Measurements from ENCODE around the gene MLIP. TPM values are rescaled to one million over a fixed set of nuclear protein-coding genes. Genes with fewer than 3 reads are reported as not detected.
"Not testable (repeated sequence)": the region's sequence is repeated elsewhere in the genome, so short reads cannot be mapped to it uniquely, and the experiment has no call there.

The MLIP gene
- total and polyA plus RNA-seq, 4 donors, result 1.5 to 2.6 (median 2.2) TPM; not detected in 1

DNA sequence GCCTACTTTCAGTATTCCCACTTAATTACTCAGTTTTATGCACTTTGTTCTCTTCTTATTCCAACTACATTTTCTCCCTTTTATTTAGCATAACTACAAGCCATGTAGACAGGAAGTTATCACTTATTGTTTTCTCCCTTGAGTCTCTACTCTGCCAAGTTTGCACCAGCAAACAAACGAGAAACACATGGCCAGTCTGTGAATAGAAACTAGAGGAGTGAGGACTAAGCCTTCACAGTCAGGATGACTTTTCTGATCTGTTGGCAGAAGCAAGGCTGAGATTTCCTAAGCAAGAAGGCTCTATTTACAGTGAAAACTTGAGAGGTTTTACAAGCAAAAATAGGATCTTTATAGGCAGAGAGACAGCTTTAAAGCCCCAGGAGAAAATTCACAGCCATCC lies 127.2 kb downstream of the MLIP start:
- DNase-seq, result no peak
- H3K27ac ChIP-seq (ENCODE audit: low read depth in 1 of 2, low read length in 2 of 2), result no peak overlapping the region
- no peaks in the 10 kb centered on the region for H3K9me3 ChIP-seq (ENCODE audit: control insufficient read depth, low read length)
- no peaks in the 10 kb centered on the region for H3K27me3 ChIP-seq (ENCODE audit: control insufficient read depth in 1 of 2, insufficient read depth in 2 of 2, low read length in 1 of 2)
- H3K4me3 ChIP-seq (ENCODE audit: low read length in 2 of 2), result no peak overlapping the region
- 2 to 3% methylated on average over 1 of the region's 1 CpG for WGBS, 2 donors
- no peaks in the 10 kb centered on the region for H3K36me3 ChIP-seq (ENCODE audit: control insufficient read depth in 1 of 2, insufficient read depth in 2 of 2, low read length in 1 of 2)
- ATAC-seq (ENCODE audit: low FRiP score), result no peak
- H3K4me1 ChIP-seq (ENCODE audit: control insufficient read depth in 1 of 2, insufficient read depth in 2 of 2, low read length in 2 of 2), result peaks cover 0 to 5% of the 10 kb centered on the region in 2 donors
- intact Hi-C loops (cut with DNase I), result no loop called here

DNA sequence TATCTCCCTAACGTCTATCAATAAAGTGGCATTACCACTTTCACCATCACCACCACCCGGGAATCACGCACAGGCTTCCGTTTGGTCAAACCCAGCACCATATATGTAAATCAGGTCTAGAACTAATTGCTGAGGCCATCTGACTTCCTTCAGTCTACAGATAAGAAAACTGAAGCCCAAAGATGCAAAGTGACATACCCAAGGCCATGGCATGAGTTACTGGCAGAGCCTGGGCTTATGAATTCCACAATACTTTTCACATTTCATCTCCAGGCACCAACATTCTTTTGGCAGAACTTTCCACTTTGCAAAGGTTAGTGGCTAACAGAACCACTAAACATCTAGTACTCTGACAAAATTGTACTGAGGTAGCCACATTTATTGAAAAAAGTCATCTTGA lies 132.5 kb downstream of the MLIP start:
- Histone ChIP-seq H3K27me3 (ENCODE audit: control insufficient read depth in 1 of 2, insufficient read depth in 2 of 2, low read length in 1 of 2) (no peaks in the 10 kb centered on the region), H3K4me1 (ENCODE audit: control insufficient read depth in 1 of 2, insufficient read depth in 2 of 2, low read length in 2 of 2) (peaks cover 0 to 5% of the 10 kb centered on the region in 2 donors), H3K27ac (ENCODE audit: low read depth in 1 of 2, low read length in 2 of 2) (no peak overlapping the region), H3K9me3 (ENCODE audit: control insufficient read depth, low read length) (no peaks in the 10 kb centered on the region), H3K36me3 (ENCODE audit: control insufficient read depth in 1 of 2, insufficient read depth in 2 of 2, low read length in 1 of 2) (no peaks in the 10 kb centered on the region), H3K4me3 (ENCODE audit: low read length in 2 of 2) (no peak overlapping the region)
- DNase-seq (no peak), ATAC-seq (ENCODE audit: low FRiP score) (no peak)
- 90 to 94% methylated on average over 4 of the region's 4 CpGs for WGBS, 2 donors
- intact Hi-C loops (cut with DNase I), result no loop called here

DNA sequence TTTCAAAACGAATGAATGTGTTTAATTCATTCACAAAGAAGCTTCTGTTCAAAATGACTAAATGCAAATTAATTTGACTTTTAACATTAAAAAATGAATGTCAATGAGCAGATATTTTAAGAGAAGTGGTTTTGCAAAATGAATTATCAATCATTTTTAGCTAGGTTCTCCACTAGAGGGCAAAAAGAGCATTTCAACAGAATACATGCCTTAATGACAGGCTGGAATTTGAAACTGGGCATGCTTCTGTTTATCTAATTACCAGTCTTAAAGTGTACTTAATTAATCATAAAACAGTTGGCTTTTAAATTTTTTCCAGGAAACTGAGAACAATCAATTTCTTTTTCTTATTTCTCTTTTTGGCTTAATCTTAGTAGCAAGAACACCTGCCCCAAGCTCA lies 133.2 kb downstream of the MLIP start:
- Histone ChIP-seq H3K4me1 (ENCODE audit: control insufficient read depth in 1 of 2, insufficient read depth in 2 of 2, low read length in 2 of 2) (peaks cover 0 to 5% of the 10 kb centered on the region in 2 donors), H3K9me3 (ENCODE audit: control insufficient read depth, low read length) (no peaks in the 10 kb centered on the region), H3K36me3 (ENCODE audit: control insufficient read depth in 1 of 2, insufficient read depth in 2 of 2, low read length in 1 of 2) (no peaks in the 10 kb centered on the region), H3K27ac (ENCODE audit: low read depth in 1 of 2, low read length in 2 of 2) (no peak overlapping the region), H3K27me3 (ENCODE audit: control insufficient read depth in 1 of 2, insufficient read depth in 2 of 2, low read length in 1 of 2) (no peaks in the 10 kb centered on the region), H3K4me3 (ENCODE audit: low read length in 2 of 2) (no peak overlapping the region)
- intact Hi-C loops (cut with DNase I), result no loop called here
- no peak for DNase-seq
- no peak for ATAC-seq (ENCODE audit: low FRiP score)
- WGBS, 2 donors, result 53 to 56% methylated on average over 1 of the region's 1 CpG

DNA sequence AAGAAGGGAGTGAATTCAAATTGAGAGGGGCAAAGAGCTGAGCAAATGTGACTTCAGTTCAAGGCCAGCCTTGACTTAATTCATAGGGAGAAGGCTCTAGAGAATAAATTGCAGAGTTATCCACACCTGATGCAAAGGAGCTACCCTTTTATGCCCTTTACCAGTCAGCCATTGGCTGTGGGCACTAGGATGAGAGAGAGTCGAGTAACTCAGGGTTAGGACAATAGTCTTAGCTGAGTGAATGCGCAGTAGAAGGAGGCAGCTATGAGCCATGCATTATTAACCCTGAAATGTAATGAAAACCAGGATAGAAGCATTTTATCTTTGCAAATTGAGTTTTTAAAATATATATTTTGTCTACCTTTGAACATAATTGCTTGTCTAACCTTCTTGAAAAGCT lies 134.0 kb downstream of the MLIP start:
- no peak for DNase-seq
- 88 to 91% methylated on average over 2 of the region's 2 CpGs for WGBS, 2 donors
- H3K4me1 ChIP-seq (ENCODE audit: control insufficient read depth in 1 of 2, insufficient read depth in 2 of 2, low read length in 2 of 2), result peaks cover 0 to 5% of the 10 kb centered on the region in 2 donors
- ATAC-seq (ENCODE audit: low FRiP score), result no peak
- H3K4me3 ChIP-seq (ENCODE audit: low read length in 2 of 2), result no peak overlapping the region
- H3K27ac ChIP-seq (ENCODE audit: low read depth in 1 of 2, low read length in 2 of 2), result no peak overlapping the region
- no peaks in the 10 kb centered on the region for H3K36me3 ChIP-seq (ENCODE audit: control insufficient read depth in 1 of 2, insufficient read depth in 2 of 2, low read length in 1 of 2)
- no peaks in the 10 kb centered on the region for H3K27me3 ChIP-seq (ENCODE audit: control insufficient read depth in 1 of 2, insufficient read depth in 2 of 2, low read length in 1 of 2)
- intact Hi-C loops (cut with DNase I), result no loop called here
- H3K9me3 ChIP-seq (ENCODE audit: control insufficient read depth, low read length), result no peaks in the 10 kb centered on the region

DNA sequence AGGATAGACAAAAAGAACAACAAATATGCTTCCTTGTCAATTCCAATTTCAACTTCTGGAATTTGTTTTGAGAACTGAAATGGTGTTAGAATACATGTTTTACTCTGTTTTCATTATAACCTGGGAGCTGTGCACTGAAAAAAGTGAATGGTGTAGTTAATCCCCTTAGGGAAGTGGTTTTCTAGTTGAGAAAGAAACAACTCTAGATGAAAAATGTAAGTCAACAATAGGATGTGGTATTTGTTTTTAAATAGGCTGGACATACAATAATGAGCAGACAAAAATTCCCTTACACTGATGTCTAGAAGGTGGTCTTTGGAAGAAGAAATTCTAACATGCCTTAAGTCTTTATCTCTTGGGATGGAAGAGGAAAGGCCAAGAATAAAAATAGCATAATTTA lies 137.1 kb downstream of the MLIP start:
- no peaks in the 10 kb centered on the region for H3K4me1 ChIP-seq (ENCODE audit: control insufficient read depth in 1 of 2, insufficient read depth in 2 of 2, low read length in 2 of 2)
- no peaks in the 10 kb centered on the region for H3K27me3 ChIP-seq (ENCODE audit: control insufficient read depth in 1 of 2, insufficient read depth in 2 of 2, low read length in 1 of 2)
- intact Hi-C loops (cut with DNase I), result no loop called here
- no peak overlapping the region for H3K4me3 ChIP-seq (ENCODE audit: low read length in 2 of 2)
- H3K36me3 ChIP-seq (ENCODE audit: control insufficient read depth in 1 of 2, insufficient read depth in 2 of 2, low read length in 1 of 2), result no peaks in the 10 kb centered on the region
- no peak overlapping the region for H3K27ac ChIP-seq (ENCODE audit: low read depth in 1 of 2, low read length in 2 of 2)
- DNase-seq (no peak), ATAC-seq (ENCODE audit: low FRiP score) (no peak)
- no peaks in the 10 kb centered on the region for H3K9me3 ChIP-seq (ENCODE audit: control insufficient read depth, low read length)

DNA sequence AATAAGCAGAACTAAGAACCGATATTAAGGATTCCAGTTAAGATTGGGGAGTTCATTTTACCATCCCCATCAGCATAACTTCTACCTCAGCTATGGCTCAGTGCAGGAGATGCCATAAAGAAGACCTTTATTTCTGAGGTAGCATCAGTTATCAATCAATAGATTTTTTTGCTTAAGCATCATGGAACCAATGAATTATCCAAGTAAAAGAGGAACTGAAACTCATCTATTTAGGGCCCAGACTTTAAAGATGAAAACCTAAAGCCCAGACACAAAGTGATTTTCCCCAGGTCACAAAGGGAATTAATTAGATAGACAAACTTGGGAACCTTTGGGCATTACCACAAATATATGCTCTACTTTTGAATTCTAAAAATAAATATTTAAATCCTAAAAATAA lies 137.8 kb downstream of the MLIP start:
- 89 to 93% methylated on average over 1 of the region's 1 CpG for WGBS, 2 donors
- H3K27me3 ChIP-seq (ENCODE audit: control insufficient read depth in 1 of 2, insufficient read depth in 2 of 2, low read length in 1 of 2), result no peaks in the 10 kb centered on the region
- intact Hi-C loops (cut with DNase I), result no loop called here
- H3K36me3 ChIP-seq (ENCODE audit: control insufficient read depth in 1 of 2, insufficient read depth in 2 of 2, low read length in 1 of 2), result no peaks in the 10 kb centered on the region
- DNase-seq, result no peak
- H3K4me3 ChIP-seq (ENCODE audit: low read length in 2 of 2), result no peak overlapping the region
- no peak overlapping the region for H3K27ac ChIP-seq (ENCODE audit: low read depth in 1 of 2, low read length in 2 of 2)
- ATAC-seq (ENCODE audit: low FRiP score), result no peak
- no peaks in the 10 kb centered on the region for H3K9me3 ChIP-seq (ENCODE audit: control insufficient read depth, low read length)
- no peaks in the 10 kb centered on the region for H3K4me1 ChIP-seq (ENCODE audit: control insufficient read depth in 1 of 2, insufficient read depth in 2 of 2, low read length in 2 of 2)

DNA sequence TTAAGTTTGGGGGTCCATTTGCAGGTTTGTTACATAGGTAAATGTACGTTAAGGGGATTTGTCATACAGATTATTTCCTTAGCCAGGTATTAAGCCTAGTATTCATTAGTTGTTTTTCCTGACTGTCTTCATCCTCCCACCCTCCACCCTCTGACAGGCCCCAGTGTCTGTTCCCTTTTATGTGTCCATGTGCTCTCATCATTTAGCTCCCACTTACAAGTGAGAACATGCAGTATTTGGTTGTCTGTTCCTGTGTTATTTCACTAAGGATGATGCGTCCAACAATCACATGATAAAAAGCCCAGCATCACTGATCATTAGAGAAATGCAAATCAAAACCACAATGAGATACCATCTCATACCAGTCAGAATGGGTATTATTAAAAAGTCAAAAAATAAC lies 138.6 kb downstream of the MLIP start:
- not testable (repeated sequence) for ATAC-seq (ENCODE audit: low FRiP score); H3K36me3 ChIP-seq (ENCODE audit: control insufficient read depth in 1 of 2, insufficient read depth in 2 of 2, low read length in 1 of 2); DNase-seq; H3K27ac ChIP-seq (ENCODE audit: low read depth in 1 of 2, low read length in 2 of 2); H3K9me3 ChIP-seq (ENCODE audit: control insufficient read depth, low read length); H3K4me3 ChIP-seq (ENCODE audit: low read length in 2 of 2); H3K4me1 ChIP-seq (ENCODE audit: control insufficient read depth in 1 of 2, insufficient read depth in 2 of 2, low read length in 2 of 2); H3K27me3 ChIP-seq (ENCODE audit: control insufficient read depth in 1 of 2, insufficient read depth in 2 of 2, low read length in 1 of 2)
- WGBS, 2 donors, result 92 to 93% methylated on average over 2 of the region's 2 CpGs
- intact Hi-C loops (cut with DNase I), result loop anchor here in 1 of 2 donors (10.0 kb wide), 1 partner anchor 85 kb away; no protein-coding TSS in a partner anchor

DNA sequence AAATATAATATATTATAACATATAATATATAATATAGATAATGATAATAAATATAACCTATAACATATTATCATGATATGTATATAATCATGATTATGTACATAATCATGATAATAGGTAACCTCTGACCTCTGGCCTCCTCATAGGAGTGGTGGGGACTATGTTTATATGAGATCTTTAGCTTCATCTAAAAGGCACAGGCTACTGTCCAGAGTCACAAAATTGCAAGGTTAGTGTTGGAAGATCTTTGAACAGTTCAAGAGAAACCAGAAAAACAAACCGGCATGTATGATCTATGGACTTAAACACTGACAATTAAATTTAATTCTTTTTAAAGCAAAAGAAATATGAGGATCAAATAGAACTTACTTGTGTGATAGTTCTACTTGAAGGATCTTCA lies 141.3 kb downstream of the MLIP start:
- intact Hi-C loops (cut with DNase I), result loop anchor here in 1 of 2 donors (10.0 kb wide), 1 partner anchor 82 kb away; no protein-coding TSS in a partner anchor
- no peaks in the 10 kb centered on the region for H3K9me3 ChIP-seq (ENCODE audit: control insufficient read depth, low read length)
- no peak overlapping the region for H3K27ac ChIP-seq (ENCODE audit: low read depth in 1 of 2, low read length in 2 of 2)
- H3K27me3 ChIP-seq (ENCODE audit: control insufficient read depth in 1 of 2, insufficient read depth in 2 of 2, low read length in 1 of 2), result no peaks in the 10 kb centered on the region
- WGBS, 2 donors, result 87 to 89% methylated on average over 1 of the region's 1 CpG
- H3K4me3 ChIP-seq (ENCODE audit: low read length in 2 of 2), result no peak overlapping the region
- ATAC-seq (ENCODE audit: low FRiP score) (no peak), DNase-seq (no peak)
- no peaks in the 10 kb centered on the region for H3K36me3 ChIP-seq (ENCODE audit: control insufficient read depth in 1 of 2, insufficient read depth in 2 of 2, low read length in 1 of 2)
- H3K4me1 ChIP-seq (ENCODE audit: control insufficient read depth in 1 of 2, insufficient read depth in 2 of 2, low read length in 2 of 2), result peaks cover 3 to 7% of the 10 kb centered on the region in 2 donors

DNA sequence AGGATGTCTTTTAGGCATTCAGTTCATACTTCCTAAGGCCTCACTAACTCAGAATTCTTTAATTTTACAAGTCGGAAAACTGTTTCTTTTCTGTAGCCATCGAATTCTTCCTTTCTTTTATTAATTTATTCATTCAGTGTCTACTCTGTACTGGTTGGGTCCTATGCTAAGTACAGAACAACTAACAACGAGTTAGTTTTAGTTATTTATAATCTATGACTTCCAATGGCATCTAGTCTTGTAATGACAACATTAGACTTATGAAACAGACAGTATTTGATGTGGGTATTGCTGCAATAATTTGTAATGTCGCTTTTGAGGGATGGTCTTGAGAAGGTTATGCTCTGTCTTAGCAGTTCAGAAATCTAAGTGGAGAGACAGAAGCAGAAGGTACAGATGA lies 141.7 kb downstream of the MLIP start:
- H3K27me3 ChIP-seq (ENCODE audit: control insufficient read depth in 1 of 2, insufficient read depth in 2 of 2, low read length in 1 of 2), result no peaks in the 10 kb centered on the region
- H3K36me3 ChIP-seq (ENCODE audit: control insufficient read depth in 1 of 2, insufficient read depth in 2 of 2, low read length in 1 of 2), result no peaks in the 10 kb centered on the region
- H3K27ac ChIP-seq (ENCODE audit: low read depth in 1 of 2, low read length in 2 of 2), result no peak overlapping the region
- DNase-seq (no peak), ATAC-seq (ENCODE audit: low FRiP score) (no peak)
- WGBS, 2 donors, result 87 to 88% methylated on average over 4 of the region's 4 CpGs
- intact Hi-C loops (cut with DNase I), result loop anchor here in 1 of 2 donors (10.0 kb wide), 1 partner anchor 82 kb away; no protein-coding TSS in a partner anchor
- H3K4me1 ChIP-seq (ENCODE audit: control insufficient read depth in 1 of 2, insufficient read depth in 2 of 2, low read length in 2 of 2), result peaks cover 3 to 7% of the 10 kb centered on the region in 2 donors
- H3K4me3 ChIP-seq (ENCODE audit: low read length in 2 of 2), result no peak overlapping the region
- no peaks in the 10 kb centered on the region for H3K9me3 ChIP-seq (ENCODE audit: control insufficient read depth, low read length)
